Gastroesophageal sphincter (tissue), 4 donors: ENCODE measurements around the gene OSCP1. TPM values are rescaled to one million over a fixed set of nuclear protein-coding genes. Genes with fewer than 3 reads are reported as not detected.

Experiments
- ATAC-seq: fragments of 150-250 bp; one replicate; pipeline ENCODE4 v1.9.1; 2016; ENCODE audit warnings: mild to moderate bottlenecking, moderate library complexity
- H3K27ac ChIP-seq, 4 donors: fragments of 200-600 bp; sonication (generic) in 3 of 4; 1 replicate in 3 of 4; 2 replicates in 1 of 4; pipeline ENCODE4 v1.5.1; 2016 to 2019
- H3K27me3 ChIP-seq: fragments of 200-600 bp; sonication (generic); one replicate; pipeline ENCODE4 v1.5.1; 2019
- H3K36me3 ChIP-seq, 2 donors: fragments of 200-600 bp; sonication (generic); one replicate each; pipeline ENCODE4 v1.5.1; 2019; ENCODE audit warnings: control low read depth in 1 of 2
- H3K4me1 ChIP-seq, 3 donors: fragments of 200-600 bp; sonication (generic); 1 replicate in 2 of 3; 2 replicates in 1 of 3; pipeline ENCODE4 v1.5.1; 2016 to 2019; ENCODE audit warnings: control low read depth in 2 of 3
- H3K4me3 ChIP-seq, 2 donors: fragments of 200-600 bp; sonication (generic); one replicate each; pipeline ENCODE4 v1.5.1; 2019; ENCODE audit warnings: mild to moderate bottlenecking in 1 of 2, moderate library complexity in 1 of 2
- H3K9me3 ChIP-seq, 3 donors: fragments of 200-600 bp; sonication (generic); one replicate each; pipeline ENCODE4 v1.5.1; 2017 to 2019; ENCODE audit warnings: control low read depth in 2 of 3
- EP300 ChIP-seq: sonication (generic); formaldehyde crosslinking; IDR thresholded peaks from one replicate; pipeline ENCODE4 v1.6.1; 2017; ENCODE audit warnings: antibody characterized with exemption, mild to moderate bottlenecking
- POLR2A ChIP-seq, 2 donors: fragments of 450-650 bp; IDR thresholded peaks; one replicate each; pipeline ENCODE4 v1.6.1; 2017; ENCODE audit warnings: antibody characterized with exemption in 2 of 2, mild to moderate bottlenecking in 2 of 2, moderate library complexity in 1 of 2
- POLR2AphosphoS5 ChIP-seq: sonication (generic); formaldehyde crosslinking; IDR thresholded peaks from one replicate; pipeline ENCODE4 v1.6.1; 2017; ENCODE audit warnings: antibody characterized with exemption
- WGBS, 2 donors: methylation state at CpG; one replicate each; pipeline ENCODE4 v1.1.5; 2018; ENCODE audit warnings: low coverage in 1 of 2; 5-methylcytosine and 5-hydroxymethylcytosine counted together
- total RNA-seq, 4 donors: library from RNA; depleted of rRNA; stranded (reverse); fragments of >200 nt; gene quantifications; one replicate each; pipeline ENCODE4 v1.1.0, GENCODE V29; 2016
- TF ChIP-seq, protein P1 (sequence below), 4 experiments: fragments of 200-600 bp in 2 of 4; fragments of 450-650 bp in 2 of 4; sonication (generic) in 1 of 4; IDR thresholded peaks; one replicate each; pipeline ENCODE4 v1.5.1; 2017 to 2019; ENCODE audit warnings: antibody characterized with exemption in 4 of 4, mild to moderate bottlenecking in 2 of 4, moderate library complexity in 2 of 4

The OSCP1 gene
- total RNA-seq, 4 donors from 2014 or later = 6.5 to 13.9 (median 10.0) TPM

DNA sequence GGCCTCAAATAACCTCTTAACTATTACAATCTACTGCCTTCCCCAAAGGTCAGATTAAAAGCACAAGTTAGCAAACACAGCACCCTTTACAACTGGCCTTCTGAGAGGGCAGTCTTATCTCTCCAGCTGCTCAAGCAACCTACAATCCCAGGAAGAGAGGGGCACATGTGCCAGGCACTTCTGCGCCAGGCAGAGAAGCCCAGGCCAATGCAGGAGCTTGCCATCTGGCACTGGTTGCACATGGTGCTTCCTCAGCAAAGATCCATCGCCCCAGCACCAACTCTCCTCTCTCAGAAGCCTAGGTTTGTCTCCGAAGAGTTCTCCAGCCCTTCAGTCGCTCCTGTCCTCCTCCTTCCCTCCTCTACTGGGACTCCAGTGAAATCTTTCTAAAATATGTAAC lies 67.0 kb downstream of the OSCP1 start:
- Histone ChIP-seq H3K27ac (peak overlapping the region in 2 of 4 donors; percentile 9 to 99), H3K27me3 (no peaks in the 10 kb centered on the region), H3K9me3 (no peaks in the 10 kb centered on the region), H3K4me3 (no peak overlapping the region), H3K36me3 (no peaks in the 10 kb centered on the region), H3K4me1 (peaks cover 0 to 85% (median 37%) of the 10 kb centered on the region in 3 donors)
- no peak for ATAC-seq
- WGBS, 2 donors = 70 to 77% methylated on average over 3 to 4 of the region's 4 CpGs
- no peak for TF ChIP-seq POLR2A (IDR thresholded peaks at IDR 0.05)
- TF ChIP-seq POLR2AphosphoS5 = no peak
- TF ChIP-seq, protein P1, sequence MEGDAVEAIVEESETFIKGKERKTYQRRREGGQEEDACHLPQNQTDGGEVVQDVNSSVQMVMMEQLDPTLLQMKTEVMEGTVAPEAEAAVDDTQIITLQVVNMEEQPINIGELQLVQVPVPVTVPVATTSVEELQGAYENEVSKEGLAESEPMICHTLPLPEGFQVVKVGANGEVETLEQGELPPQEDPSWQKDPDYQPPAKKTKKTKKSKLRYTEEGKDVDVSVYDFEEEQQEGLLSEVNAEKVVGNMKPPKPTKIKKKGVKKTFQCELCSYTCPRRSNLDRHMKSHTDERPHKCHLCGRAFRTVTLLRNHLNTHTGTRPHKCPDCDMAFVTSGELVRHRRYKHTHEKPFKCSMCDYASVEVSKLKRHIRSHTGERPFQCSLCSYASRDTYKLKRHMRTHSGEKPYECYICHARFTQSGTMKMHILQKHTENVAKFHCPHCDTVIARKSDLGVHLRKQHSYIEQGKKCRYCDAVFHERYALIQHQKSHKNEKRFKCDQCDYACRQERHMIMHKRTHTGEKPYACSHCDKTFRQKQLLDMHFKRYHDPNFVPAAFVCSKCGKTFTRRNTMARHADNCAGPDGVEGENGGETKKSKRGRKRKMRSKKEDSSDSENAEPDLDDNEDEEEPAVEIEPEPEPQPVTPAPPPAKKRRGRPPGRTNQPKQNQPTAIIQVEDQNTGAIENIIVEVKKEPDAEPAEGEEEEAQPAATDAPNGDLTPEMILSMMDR (IDR thresholded peaks at IDR 0.05) = no peak
- no peak for TF ChIP-seq EP300

DNA sequence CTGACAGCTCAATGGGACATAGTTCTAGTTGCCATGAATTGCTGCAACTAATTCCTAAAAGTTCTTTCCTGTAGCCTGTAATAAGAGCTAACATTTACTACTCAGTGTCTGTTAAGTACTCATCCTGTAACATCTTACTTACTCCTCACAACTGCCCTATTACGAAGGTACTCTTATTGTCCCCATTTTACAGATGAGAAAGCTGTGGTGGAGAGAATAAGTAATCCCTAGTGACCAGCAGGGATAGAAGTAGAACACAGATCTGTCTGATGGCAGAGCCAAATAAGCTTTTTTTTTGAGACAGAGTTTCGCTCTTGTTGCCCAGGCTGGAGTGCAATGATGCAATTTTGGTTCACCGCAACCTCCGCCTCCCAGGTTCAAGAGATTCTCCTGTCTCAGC lies 67.6 kb downstream of the OSCP1 start:
- peak overlapping the region in 2 of 4 donors; percentile 9 to 99 for H3K27ac ChIP-seq
- H3K36me3 ChIP-seq = no peaks in the 10 kb centered on the region
- no peaks in the 10 kb centered on the region for H3K27me3 ChIP-seq
- 100% methylated on average over 2 to 4 of the region's 4 CpGs for WGBS, 2 donors
- no peak for ATAC-seq
- H3K4me1 ChIP-seq = peaks cover 0 to 83% (median 31%) of the 10 kb centered on the region in 3 donors
- H3K4me3 ChIP-seq = no peak overlapping the region
- H3K9me3 ChIP-seq = no peaks in the 10 kb centered on the region
- no peak for TF ChIP-seq EP300
- TF ChIP-seq, protein P1 (IDR thresholded peaks at IDR 0.05) = no peak

DNA sequence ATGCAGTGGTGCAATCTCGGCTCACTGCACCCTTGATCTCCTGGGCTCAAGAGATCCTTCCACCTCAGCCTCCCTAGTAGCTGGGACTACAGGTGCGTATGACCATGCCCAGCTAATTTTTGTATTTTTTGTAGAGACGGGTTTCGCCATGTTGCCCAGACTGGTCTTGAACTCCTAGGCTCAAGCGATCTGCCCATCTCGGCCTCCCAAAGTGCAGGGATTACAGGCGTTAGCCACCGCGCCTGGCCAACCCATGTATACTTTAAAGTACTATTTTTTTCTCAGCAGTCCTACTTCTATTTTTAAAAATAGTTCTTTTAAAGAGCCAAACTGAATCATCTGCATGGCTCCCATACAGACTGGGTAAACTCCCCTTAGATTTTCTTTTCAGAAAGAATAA lies 68.0 kb downstream of the OSCP1 start:
- no peaks in the 10 kb centered on the region for H3K36me3 ChIP-seq
- 60 to 80% methylated on average over 7 to 9 of the region's 9 CpGs for WGBS, 2 donors
- peaks cover 0 to 78% (median 28%) of the 10 kb centered on the region in 3 donors for H3K4me1 ChIP-seq
- no peaks in the 10 kb centered on the region for H3K27me3 ChIP-seq
- no peak overlapping the region for H3K4me3 ChIP-seq
- ATAC-seq = no peak
- no peaks in the 10 kb centered on the region for H3K9me3 ChIP-seq
- peak overlapping the region in 2 of 4 donors; percentile 16 to 99 for H3K27ac ChIP-seq
- TF ChIP-seq, protein P1 (IDR thresholded peaks at IDR 0.05) = no peak
- TF ChIP-seq POLR2AphosphoS5 (no peak), EP300 (no peak), POLR2A (IDR thresholded peaks at IDR 0.05) (no peak)

DNA sequence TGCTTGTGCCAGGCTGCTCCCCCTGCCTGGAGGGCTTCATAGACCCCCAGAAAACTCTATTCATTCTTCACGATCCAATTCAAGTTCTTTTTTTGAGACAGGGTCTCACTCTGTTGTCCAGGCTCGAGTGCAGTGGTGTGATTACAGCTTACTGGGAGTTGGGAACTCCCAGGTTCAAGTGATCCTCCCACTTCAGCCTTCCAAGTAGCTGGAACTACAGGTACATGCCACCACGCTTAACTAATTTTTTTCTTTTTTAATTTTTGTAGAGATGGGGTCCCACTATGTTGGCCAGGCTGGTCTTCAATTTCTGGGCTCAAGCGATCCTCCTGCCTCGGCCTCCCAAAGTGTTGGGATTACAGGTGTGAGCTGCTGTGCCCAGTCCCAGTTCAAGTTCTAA lies 68.8 kb downstream of the OSCP1 start:
- TF ChIP-seq POLR2A (IDR thresholded peaks at IDR 0.05) (no peak), POLR2AphosphoS5 (no peak), EP300 (no peak)
- TF ChIP-seq, protein P1 (IDR thresholded peaks at IDR 0.05) = no peak
- 82 to 95% methylated on average over 3 to 5 of the region's 5 CpGs for WGBS, 2 donors
- H3K27me3 ChIP-seq = no peaks in the 10 kb centered on the region
- no peaks in the 10 kb centered on the region for H3K9me3 ChIP-seq
- peaks cover 0 to 75% (median 22%) of the 10 kb centered on the region in 3 donors for H3K4me1 ChIP-seq
- peak overlapping the region in 3 of 4 donors; percentile 16 to 99 (median 49) for H3K27ac ChIP-seq
- no peak overlapping the region for H3K4me3 ChIP-seq
- ATAC-seq = no peak
- H3K36me3 ChIP-seq = no peaks in the 10 kb centered on the region

DNA sequence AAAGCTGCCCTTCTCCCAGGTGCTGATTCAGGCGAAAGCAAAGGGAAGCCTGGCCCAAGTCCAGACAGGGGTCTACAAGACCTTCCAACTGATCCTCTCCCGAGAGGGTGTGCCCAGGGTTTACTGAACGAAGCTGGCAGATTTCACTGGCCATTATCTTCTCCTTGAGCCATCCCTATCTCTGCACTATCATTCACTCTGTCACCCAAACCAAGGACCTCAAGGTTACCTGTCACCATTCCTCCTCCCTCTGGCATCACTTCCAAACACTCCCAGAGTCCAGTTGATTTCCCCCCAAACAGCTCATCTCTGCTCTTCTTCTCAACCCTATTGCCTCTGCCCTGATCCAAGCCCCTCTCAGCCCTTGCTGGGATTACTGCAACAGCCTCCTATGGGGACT lies 69.5 kb downstream of the OSCP1 start:
- 80% methylated on average over 3 of the region's 3 CpGs; no CpG with 5 or more reads in 1 of the 2 donors for whole genome bisulfite sequencing, 2 donors
- H3K4me1 ChIP-seq = peaks cover 0 to 81% (median 22%) of the 10 kb centered on the region in 3 donors
- no peak for ATAC-seq

More for the DNA sequence above, 69.5 kb downstream of the OSCP1 start:
- TF ChIP-seq, protein P1 (IDR thresholded peaks at IDR 0.05) = no peak
- TF ChIP-seq POLR2A (IDR thresholded peaks at IDR 0.05) (no peak), EP300 (no peak), POLR2AphosphoS5 (no peak)
- no peak overlapping the region for H3K4me3 ChIP-seq
- H3K27ac ChIP-seq = peak overlapping the region in 2 of 4 donors; percentile 49 to 55
- H3K36me3 ChIP-seq = no peaks in the 10 kb centered on the region
- no peaks in the 10 kb centered on the region for H3K9me3 ChIP-seq
- H3K27me3 ChIP-seq = no peaks in the 10 kb centered on the region
